Nephron progenitor cell (in vitro differentiated cells): ENCODE results near the gene NFIA.

Source experiments
- DNase-seq: peaks from one replicate; pipeline ENCODE4 v3.0.0; 2021
- H3K27ac Mint-ChIP-seq: 2 replicates; pipeline ENCODE4 v1.8.0; 2021; ENCODE audit warnings: mild to moderate bottlenecking, moderate library complexity, mixed read lengths
- H3K27me3 Mint-ChIP-seq: 2 replicates; pipeline ENCODE4 v1.8.0; 2021; ENCODE audit warnings: mild to moderate bottlenecking, low read depth, mixed read lengths; ENCODE audit not compliant: poor library complexity
- H3K36me3 Mint-ChIP-seq: 2 replicates; pipeline ENCODE4 v1.8.0; 2021; ENCODE audit warnings: low read depth, mixed read lengths
- H3K4me1 Mint-ChIP-seq: 2 replicates; pipeline ENCODE4 v1.8.0; 2021; ENCODE audit warnings: mixed read lengths
- H3K4me3 Mint-ChIP-seq: 2 replicates; pipeline ENCODE4 v1.8.0; 2021; ENCODE audit warnings: mild to moderate bottlenecking, moderate library complexity, mixed read lengths
- H3K9me3 Mint-ChIP-seq: 2 replicates; pipeline ENCODE4 v1.8.0; 2021; ENCODE audit warnings: mild to moderate bottlenecking, moderate library complexity, mixed read lengths
- CTCF ChIP-seq: fragments of 200-600 bp; sonication (generic); IDR thresholded peaks from 2 replicates; pipeline ENCODE4 v1.5.0; 2021; ENCODE audit warnings: antibody characterized with exemption

NFIA gene

GRCh38 chr1:61419196-61419595 lies 336.8 kb downstream of the NFIA start:
- no peak overlapping the region for H3K4me3 Mint-ChIP-seq
- H3K27me3 Mint-ChIP-seq: peaks cover 2% of the 10 kb centered on the region
- no peak for DNase-seq
- H3K27ac Mint-ChIP-seq: no peak overlapping the region
- peaks cover 11% of the 10 kb centered on the region for H3K4me1 Mint-ChIP-seq
- TF ChIP-seq CTCF: no peak
- no peaks in the 10 kb centered on the region for H3K36me3 Mint-ChIP-seq
- no peaks in the 10 kb centered on the region for H3K9me3 Mint-ChIP-seq

- no peak for DNase-seq
- Mint-ChIP-seq H3K27ac (no peak overlapping the region), H3K4me3 (no peak overlapping the region)
These were observed 337.3 kb downstream of the NFIA start for GRCh38 chr1:61419657-61420056.

GRCh38 chr1:61420243-61420642 lies 337.9 kb downstream of the NFIA start:
- no peak for TF ChIP-seq CTCF
- H3K4me1 Mint-ChIP-seq: peaks cover 14% of the 10 kb centered on the region
- no peaks in the 10 kb centered on the region for H3K9me3 Mint-ChIP-seq
- DNase-seq: no peak
- H3K27me3 Mint-ChIP-seq: no peaks in the 10 kb centered on the region
- H3K27ac Mint-ChIP-seq: no peak overlapping the region
- H3K36me3 Mint-ChIP-seq: no peaks in the 10 kb centered on the region
- no peak overlapping the region for H3K4me3 Mint-ChIP-seq

More at GRCh38 chr1:61419657-61420056, 337.3 kb downstream of the NFIA start:
- Mint-ChIP-seq H3K4me1 (peaks cover 11% of the 10 kb centered on the region), H3K9me3 (no peaks in the 10 kb centered on the region), H3K27me3 (peaks cover 2% of the 10 kb centered on the region), H3K36me3 (no peaks in the 10 kb centered on the region)
- TF ChIP-seq CTCF: no peak

- H3K9me3 Mint-ChIP-seq: no peaks in the 10 kb centered on the region
- H3K27ac Mint-ChIP-seq: peak overlapping the region; percentile 72
- no peaks in the 10 kb centered on the region for H3K27me3 Mint-ChIP-seq
- no peaks in the 10 kb centered on the region for H3K36me3 Mint-ChIP-seq
- DNase-seq: no peak
- H3K4me1 Mint-ChIP-seq: peaks cover 23% of the 10 kb centered on the region
- no peak overlapping the region for H3K4me3 Mint-ChIP-seq
- TF ChIP-seq CTCF: no peak
These were observed 338.8 kb downstream of the NFIA start for GRCh38 chr1:61420909-61421835.

- no peak for TF ChIP-seq CTCF
- no peaks in the 10 kb centered on the region for H3K36me3 Mint-ChIP-seq
- H3K27ac Mint-ChIP-seq: no peak overlapping the region
- no peaks in the 10 kb centered on the region for H3K9me3 Mint-ChIP-seq
- H3K27me3 Mint-ChIP-seq: no peaks in the 10 kb centered on the region
- DNase-seq: no peak
- H3K4me3 Mint-ChIP-seq: no peak overlapping the region
- peaks cover 41% of the 10 kb centered on the region for H3K4me1 Mint-ChIP-seq
These were observed 341.3 kb downstream of the NFIA start for GRCh38 chr1:61423643-61424042.

- DNase-seq: no peak
- H3K27ac Mint-ChIP-seq: no peak overlapping the region
- no peaks in the 10 kb centered on the region for H3K9me3 Mint-ChIP-seq
- TF ChIP-seq CTCF: no peak
- H3K4me3 Mint-ChIP-seq: no peak overlapping the region
- no peaks in the 10 kb centered on the region for H3K36me3 Mint-ChIP-seq
- no peaks in the 10 kb centered on the region for H3K27me3 Mint-ChIP-seq
- peaks cover 41% of the 10 kb centered on the region for H3K4me1 Mint-ChIP-seq
These were observed 342.0 kb downstream of the NFIA start for GRCh38 chr1:61424382-61424781.
